ENCODE measurements around the gene MAP4. TPM values are rescaled to one million over a fixed set of nuclear protein-coding genes. Genes with fewer than 3 reads are reported as not detected.

Gene MAP4
- total and polyA plus RNA-seq, 8 donors: 31.0 to 146 (median 92.4) TPM

DNA sequence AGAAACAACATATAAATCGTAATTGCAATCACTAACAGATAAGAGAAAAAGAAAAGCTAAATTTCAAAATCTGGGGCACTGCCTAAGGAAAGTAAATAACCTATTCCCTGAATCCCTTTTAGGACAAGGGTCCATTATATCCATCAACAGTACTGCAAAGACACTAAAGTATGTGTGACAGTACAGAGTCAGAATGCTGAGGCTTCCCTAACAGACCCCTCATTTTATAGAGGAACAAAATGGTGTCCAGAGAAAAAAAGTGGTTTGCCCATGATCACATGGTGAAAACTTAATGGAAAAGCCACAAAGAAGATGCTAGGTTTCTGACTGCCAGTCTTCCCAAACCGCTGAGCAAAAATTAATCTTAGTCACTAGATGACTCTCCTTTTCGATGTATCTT, 119.5 kb downstream of the MAP4 start:
- DNase-seq: no peak
- WGBS, 5 donors: 81 to 85% (median 82%) methylated on average over 3 of the region's 3 CpGs
- intact Hi-C loops (cut with DNase I; ENCODE audit: low total_unique reads): no loop called here
- Histone ChIP-seq H3K27ac (no peak overlapping the region), H3K4me3 (no peak overlapping the region), H3K27me3 (no peaks in the 10 kb centered on the region), H3K9me3 (no peaks in the 10 kb centered on the region), H3K4me1 (peaks cover 0 to 35% (median 13%) of the 10 kb centered on the region in 4 donors), H3K36me3 (peaks cover 5 to 84% (median 57%) of the 10 kb centered on the region in 4 donors)
- no peak for TF ChIP-seq EP300 (IDR thresholded peaks at IDR 0.05)
- TF ChIP-seq POLR2AphosphoS5 (IDR thresholded peaks at IDR 0.05): no peak
- no peak for TF ChIP-seq POLR2A (IDR thresholded peaks at IDR 0.05)
- TF ChIP-seq, protein P1, sequence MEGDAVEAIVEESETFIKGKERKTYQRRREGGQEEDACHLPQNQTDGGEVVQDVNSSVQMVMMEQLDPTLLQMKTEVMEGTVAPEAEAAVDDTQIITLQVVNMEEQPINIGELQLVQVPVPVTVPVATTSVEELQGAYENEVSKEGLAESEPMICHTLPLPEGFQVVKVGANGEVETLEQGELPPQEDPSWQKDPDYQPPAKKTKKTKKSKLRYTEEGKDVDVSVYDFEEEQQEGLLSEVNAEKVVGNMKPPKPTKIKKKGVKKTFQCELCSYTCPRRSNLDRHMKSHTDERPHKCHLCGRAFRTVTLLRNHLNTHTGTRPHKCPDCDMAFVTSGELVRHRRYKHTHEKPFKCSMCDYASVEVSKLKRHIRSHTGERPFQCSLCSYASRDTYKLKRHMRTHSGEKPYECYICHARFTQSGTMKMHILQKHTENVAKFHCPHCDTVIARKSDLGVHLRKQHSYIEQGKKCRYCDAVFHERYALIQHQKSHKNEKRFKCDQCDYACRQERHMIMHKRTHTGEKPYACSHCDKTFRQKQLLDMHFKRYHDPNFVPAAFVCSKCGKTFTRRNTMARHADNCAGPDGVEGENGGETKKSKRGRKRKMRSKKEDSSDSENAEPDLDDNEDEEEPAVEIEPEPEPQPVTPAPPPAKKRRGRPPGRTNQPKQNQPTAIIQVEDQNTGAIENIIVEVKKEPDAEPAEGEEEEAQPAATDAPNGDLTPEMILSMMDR (IDR thresholded peaks at IDR 0.05): no peak

DNA sequence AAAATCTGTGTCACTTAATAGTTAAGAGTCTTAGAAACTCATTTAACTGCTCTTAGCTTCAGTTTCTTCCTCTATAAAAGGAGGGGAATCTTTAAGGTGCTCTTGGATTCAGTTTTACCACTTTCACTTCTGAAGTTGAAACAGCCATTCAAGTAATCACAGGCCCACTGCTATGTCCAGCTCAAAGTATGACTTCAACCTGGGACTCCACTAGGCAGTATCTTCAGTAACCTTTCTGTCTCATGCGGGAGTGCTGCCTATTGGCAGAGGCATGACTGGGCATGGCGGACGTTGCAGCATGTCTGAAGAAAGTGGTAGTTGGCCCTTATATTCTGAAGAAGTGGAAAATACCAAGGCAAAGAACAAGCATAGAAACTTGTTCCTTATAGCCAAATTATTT, 121.0 kb downstream of the MAP4 start:
- Histone ChIP-seq H3K36me3 (peaks cover 11 to 85% (median 62%) of the 10 kb centered on the region in 4 donors), H3K4me3 (no peak overlapping the region), H3K27ac (no peak overlapping the region), H3K4me1 (peaks cover 5 to 35% (median 18%) of the 10 kb centered on the region in 4 donors), H3K9me3 (no peaks in the 10 kb centered on the region), H3K27me3 (no peaks in the 10 kb centered on the region)
- no peak for DNase-seq
- TF ChIP-seq EP300 (IDR thresholded peaks at IDR 0.05) (no peak), POLR2A (IDR thresholded peaks at IDR 0.05) (no peak), POLR2AphosphoS5 (IDR thresholded peaks at IDR 0.05) (no peak)
- TF ChIP-seq, protein P1 (IDR thresholded peaks at IDR 0.05): no peak
- intact Hi-C loops (cut with DNase I; ENCODE audit: low total_unique reads): no loop called here
- 84 to 99% (median 97%) methylated on average over 3 of the region's 3 CpGs for WGBS, 5 donors

DNA sequence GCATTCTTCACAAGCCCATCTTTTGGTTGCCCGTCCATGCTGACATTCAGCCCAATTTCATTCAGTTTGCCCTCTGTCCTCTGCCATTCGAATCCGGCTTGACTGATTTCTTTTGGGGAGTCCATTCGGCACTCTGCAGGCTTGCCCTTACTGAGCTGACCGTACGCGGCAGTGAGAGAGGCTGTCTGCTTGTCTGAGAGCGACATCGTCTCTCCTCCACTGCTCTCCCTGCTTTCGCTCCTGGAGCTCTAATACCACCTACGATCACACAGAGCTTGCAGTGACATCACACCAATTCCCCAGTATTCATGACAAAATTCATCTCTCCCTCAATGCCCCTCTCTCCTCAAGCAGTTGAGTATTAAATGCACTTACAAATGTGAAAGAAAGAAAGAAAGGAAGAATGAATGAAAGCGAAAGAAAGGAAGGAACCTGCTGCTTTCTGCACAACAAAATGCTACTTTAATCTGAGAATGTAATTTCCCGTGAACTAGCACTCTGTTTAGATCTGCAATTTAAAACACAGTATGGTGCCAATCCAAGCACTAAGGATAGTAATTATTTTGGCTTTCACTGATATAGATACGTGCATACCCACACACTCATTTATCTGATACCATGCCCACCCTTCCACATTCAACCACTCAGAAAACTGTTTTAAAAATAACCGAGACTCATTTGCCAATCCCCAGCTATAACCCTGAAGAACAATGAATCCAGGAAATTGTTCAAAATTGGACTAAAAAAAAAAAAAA, 123.8 kb downstream of the MAP4 start:
- 91 to 97% (median 93%) methylated on average over 15 of the region's 15 CpGs for WGBS, 5 donors
- peaks cover 5 to 32% (median 17%) of the 10 kb centered on the region in 4 donors for H3K4me1 ChIP-seq
- no peak overlapping the region for H3K27ac ChIP-seq
- H3K36me3 ChIP-seq: peaks cover 8 to 81% (median 42%) of the 10 kb centered on the region in 4 donors
- intact Hi-C loops (cut with DNase I; ENCODE audit: low total_unique reads): no loop called here
- H3K4me3 ChIP-seq: no peak overlapping the region
- no peak for DNase-seq
- no peak for TF ChIP-seq POLR2AphosphoS5 (IDR thresholded peaks at IDR 0.05)
- TF ChIP-seq POLR2A (IDR thresholded peaks at IDR 0.05): no peak
- TF ChIP-seq EP300 (IDR thresholded peaks at IDR 0.05): no peak
- TF ChIP-seq, protein P1 (IDR thresholded peaks at IDR 0.05): no peak
- H3K9me3 ChIP-seq: no peaks in the 10 kb centered on the region
- H3K27me3 ChIP-seq: no peaks in the 10 kb centered on the region

DNA sequence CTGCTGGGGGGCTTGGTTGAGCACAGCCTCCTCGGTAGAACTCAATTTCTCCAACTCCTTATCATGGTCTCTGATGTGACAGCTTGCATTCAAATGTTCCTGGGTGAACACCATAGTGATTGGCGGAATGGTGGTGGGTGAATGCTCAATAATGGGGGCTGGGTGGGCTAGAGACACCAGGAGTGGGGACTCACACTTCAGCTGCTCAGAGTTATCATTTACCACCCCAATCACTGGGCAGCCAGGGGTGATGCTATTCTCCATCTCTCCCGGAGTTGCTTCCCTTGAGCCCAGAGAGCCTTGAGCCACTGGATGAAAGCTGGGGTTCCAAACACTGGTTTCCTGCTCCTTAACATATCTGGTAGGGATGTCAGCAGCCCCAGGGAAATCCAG, 124.6 kb downstream of the MAP4 start:
- H3K9me3 ChIP-seq: no peaks in the 10 kb centered on the region
- H3K27ac ChIP-seq: peak overlapping the region in 4 of 5 donors; percentile 50 to 75 (median 54)
- TF ChIP-seq POLR2AphosphoS5 (IDR thresholded peaks at IDR 0.05) (no peak), EP300 (IDR thresholded peaks at IDR 0.05) (no peak), POLR2A (IDR thresholded peaks at IDR 0.05) (no peak)
- TF ChIP-seq, protein P1 (IDR thresholded peaks at IDR 0.05): no peak
- no peak overlapping the region for H3K4me3 ChIP-seq
- DNase-seq: no peak
- no peaks in the 10 kb centered on the region for H3K27me3 ChIP-seq
- intact Hi-C loops (cut with DNase I; ENCODE audit: low total_unique reads): no loop called here
- peaks cover 8 to 75% (median 36%) of the 10 kb centered on the region in 4 donors for H3K36me3 ChIP-seq
- peaks cover 5 to 32% (median 17%) of the 10 kb centered on the region in 4 donors for H3K4me1 ChIP-seq
- 79 to 94% (median 87%) methylated on average over 3 of the region's 3 CpGs for WGBS, 5 donors

Data from stomach (tissue), 9 donors.